Muscle of back (tissue), 11 donors: ENCODE data around the gene CRBN. TPM values are rescaled to one million over a fixed set of nuclear protein-coding genes. Genes with fewer than 3 reads are reported as not detected.

ENCODE experiments used
- DNase-seq, 3 donors: peaks; one replicate each; pipeline versions ENCODE4 v3.0.0 to v3.0.0-alpha.2; 2013
- polyA plus RNA-seq, 10 donors: library from polyadenylated mRNA; unstranded; fragments of 120-200 nt; gene quantifications; one replicate each; pipeline ENCODE4 v1.2.1, GENCODE V29; 2013; ENCODE audit not compliant: insufficient read length in 10 of 10

Gene CRBN
- polyA plus RNA-seq, 10 donors = 32.1 to 49.7 (median 41.1) TPM

DNA sequence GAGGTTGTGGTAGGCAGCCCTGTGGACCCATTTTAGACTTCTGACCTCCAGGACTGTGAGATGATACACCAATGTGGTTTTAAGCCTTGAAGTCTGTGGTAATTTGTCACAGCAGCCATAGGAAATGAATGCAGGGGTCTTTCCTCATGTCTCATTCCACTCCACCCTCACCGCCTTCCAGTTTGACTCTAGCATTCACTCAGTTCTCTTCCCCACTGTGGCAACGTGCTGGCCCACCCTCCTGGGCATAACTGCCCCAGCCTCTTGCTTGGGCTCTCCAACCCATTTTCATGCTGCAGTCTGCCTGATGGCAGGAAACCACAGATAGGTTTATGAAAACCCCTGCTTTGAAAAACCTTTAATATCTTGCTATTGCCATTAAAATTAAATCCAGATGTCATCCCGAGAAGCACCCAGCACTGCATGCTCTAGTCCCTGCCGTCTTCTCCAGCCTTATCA, 60.1 kb downstream of the CRBN start:
- DNase-seq = no peak

GRCh38 chr3:3117651-3118050, 61.8 kb downstream of the CRBN start:
- DNase-seq = no peak

DNA sequence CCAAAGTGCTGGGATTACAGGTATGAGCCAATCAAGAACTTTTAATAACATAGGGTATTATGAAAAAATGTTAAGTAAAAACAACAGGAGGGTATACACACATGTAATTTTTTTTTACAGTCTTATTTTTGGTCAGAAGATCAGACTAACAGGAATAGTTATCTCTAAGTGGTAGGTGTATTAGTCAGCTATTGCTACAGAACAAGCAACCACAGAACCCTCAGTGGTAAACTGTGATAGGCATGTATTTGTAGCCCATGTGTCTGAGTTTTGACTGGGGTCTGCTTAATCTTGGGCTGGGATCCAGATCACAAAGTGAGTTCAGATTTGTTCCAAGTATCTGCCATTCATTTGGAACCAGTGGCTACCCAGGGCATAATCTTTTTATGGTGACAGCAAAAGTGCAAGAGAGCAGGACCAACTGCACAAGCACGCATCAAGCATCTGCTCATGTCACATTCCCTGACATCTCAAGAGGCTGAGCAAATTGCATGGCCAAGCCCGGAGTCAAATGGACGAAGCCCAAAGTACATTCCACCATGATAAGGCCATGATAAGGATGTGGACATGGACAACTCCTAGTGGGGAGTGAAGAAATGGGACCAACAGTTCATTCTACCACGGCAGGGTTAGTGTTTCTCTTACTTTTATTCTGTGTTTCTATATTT, 66.3 kb downstream of the CRBN start:
- no peak for DNase-seq

- DNase-seq = no peak
Measured at GRCh38 chr3:3110749-3111361, 68.6 kb downstream of the CRBN start.

- peak in 2 of 3 donors; percentile 4 to 17 for DNase-seq
Measured at GRCh38 chr3:3110299-3110630, 69.2 kb downstream of the CRBN start, which contains the start of gene IL5RA. Gene IL5RA (minus strand): TSS chr3:3110374. CDS start chr3:3104984, 5,390 bp downstream.

DNA sequence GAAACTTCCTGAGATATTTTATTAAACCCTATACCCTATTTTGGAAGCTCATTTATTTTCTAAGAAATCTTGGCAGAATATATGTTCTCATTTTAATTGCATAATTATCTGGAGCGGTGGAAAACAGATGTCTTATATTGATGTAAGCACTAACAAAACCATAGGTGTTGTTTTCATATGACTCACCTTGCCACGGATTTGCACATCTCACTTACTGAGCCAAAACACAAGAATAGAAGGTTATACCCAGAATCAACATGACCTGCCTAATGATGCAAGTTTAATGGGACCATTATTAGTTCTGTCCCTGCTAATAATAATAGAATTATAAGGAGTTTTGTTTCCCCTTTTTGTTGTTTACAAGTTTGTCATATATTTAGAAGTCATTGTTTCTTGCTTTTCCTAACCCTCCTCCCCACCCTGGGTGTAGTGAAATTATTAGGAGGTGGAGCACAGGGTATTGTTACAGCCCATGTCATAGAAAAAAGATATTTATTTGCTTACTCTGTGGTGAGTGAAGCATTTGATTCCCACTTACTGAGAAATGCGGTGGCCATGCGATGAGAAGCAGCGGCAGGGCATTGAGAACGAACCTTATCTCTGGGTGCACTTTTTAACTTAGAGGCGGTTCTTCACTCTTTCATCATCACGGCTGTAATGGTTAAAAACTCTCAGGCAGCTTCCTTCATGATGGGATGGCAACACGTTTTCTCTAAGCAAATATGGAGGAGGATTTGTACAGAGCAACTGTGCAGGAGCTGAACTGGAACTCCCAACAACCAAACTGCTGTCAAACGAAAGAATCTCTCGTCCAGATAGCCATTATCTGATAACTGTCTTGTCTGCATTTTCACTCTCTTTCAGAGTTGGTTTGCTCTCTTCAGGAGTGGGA, 69.8 kb downstream of the CRBN start:
- no peak for DNase-seq

GRCh38 chr3:3107858-3108257, 71.6 kb downstream of the CRBN start:
- no peak for DNase-seq

- no peak for DNase-seq
Measured at GRCh38 chr3:3107181-3107580, 72.3 kb downstream of the CRBN start.

DNA sequence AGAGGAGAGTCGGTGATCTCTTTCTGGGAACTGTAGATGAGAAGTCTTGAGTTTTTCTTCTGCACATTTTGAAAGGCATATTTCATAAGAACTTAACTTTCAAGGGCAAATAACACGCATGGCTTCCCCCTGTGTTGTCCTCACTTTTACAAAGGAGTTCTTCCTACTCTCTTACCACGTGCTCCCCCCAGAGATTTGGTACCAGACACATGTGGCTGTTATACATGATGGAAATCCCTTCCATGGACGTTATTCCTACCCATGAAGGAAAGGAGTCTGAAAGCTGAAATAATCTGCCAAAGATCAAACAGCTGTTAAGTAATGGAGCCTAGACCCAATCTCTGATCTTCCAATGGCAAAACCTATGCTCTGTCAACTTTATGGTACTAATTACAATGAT, 73.7 kb downstream of the CRBN start:
- DNase-seq = no peak

- no peak for DNase-seq
Measured at GRCh38 chr3:3105246-3105645, 74.2 kb downstream of the CRBN start.

DNA sequence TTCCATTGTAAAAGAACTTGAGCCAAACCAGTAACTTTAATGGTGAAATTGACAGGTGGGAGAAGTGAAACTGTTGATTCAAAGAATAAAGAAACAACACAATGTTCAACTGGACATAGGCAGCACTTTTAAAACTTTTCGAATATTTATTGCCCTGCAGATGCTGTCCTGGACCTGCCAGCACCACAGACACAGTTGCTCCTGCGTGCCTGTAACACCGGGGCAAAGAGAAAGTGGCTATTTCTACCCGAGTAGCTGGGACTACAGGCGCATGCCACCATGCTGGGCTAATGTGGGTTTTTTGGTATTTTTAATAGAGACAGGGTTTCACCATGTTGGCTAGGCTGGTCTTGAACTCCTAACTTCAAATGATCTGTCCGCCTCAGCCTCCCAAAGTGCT, 76.7 kb downstream of the CRBN start:
- DNase-seq = no peak

GRCh38 chr3:3101660-3102458, 77.6 kb downstream of the CRBN start:
- DNase-seq = no peak

Other genes with a start within 250 kb of the CRBN start
- under 1 TPM in 7 of 10 donors, not detected in 3; 0.05 to 0.46 (median 0.18) TPM for gene IL5RA, start 69.3 kb downstream of the CRBN start, polyA plus RNA-seq
- 10 to 100 TPM; 13.4 to 23.6 (median 18.1) TPM for gene TRNT1, start 52.8 kb downstream of the CRBN start, polyA plus RNA-seq